Peyer's patch (tissue), 4 donors: ENCODE data around the gene ERC2. TPM values are rescaled to one million over a fixed set of nuclear protein-coding genes. Genes with fewer than 3 reads are reported as not detected.

Experiments
- DNase-seq, 3 donors: peaks; one replicate each; pipeline ENCODE4 v3.0.0-alpha.2; 2017 to 2019
- H3K27ac ChIP-seq, 4 donors: fragments of 200-600 bp; sonication (generic); one replicate each; pipeline ENCODE4 v1.5.1; 2016 to 2019
- H3K27me3 ChIP-seq, 2 donors: fragments of 200-600 bp; sonication (generic); one replicate each; pipeline ENCODE4 v1.5.1; 2019
- H3K36me3 ChIP-seq, 3 donors: fragments of 200-600 bp; sonication (generic); one replicate each; pipeline ENCODE4 v1.5.1; 2016 to 2019
- H3K4me1 ChIP-seq, 4 donors: fragments of 200-600 bp; sonication (generic); one replicate each; pipeline ENCODE4 v1.5.1; 2016 to 2019
- H3K4me3 ChIP-seq, 4 donors: fragments of 200-600 bp; sonication (generic); 1 replicate in 3 of 4; 2 replicates in 1 of 4; pipeline ENCODE4 v1.5.1; 2016 to 2019; ENCODE audit warnings: mild to moderate bottlenecking in 1 of 4
- H3K9me3 ChIP-seq, 4 donors: fragments of 200-600 bp; sonication (generic); one replicate each; pipeline ENCODE4 v1.5.1; 2016 to 2019; ENCODE audit warnings: mild to moderate bottlenecking in 1 of 4
- POLR2A ChIP-seq, 2 donors: fragments of 450-650 bp; IDR thresholded peaks; one replicate each; pipeline ENCODE4 v1.5.1; 2017; ENCODE audit warnings: antibody characterized with exemption in 2 of 2, mild to moderate bottlenecking in 2 of 2, moderate library complexity in 2 of 2
- total RNA-seq, 4 donors: library from RNA; depleted of rRNA; stranded (reverse); fragments of >200 nt; gene quantifications; one replicate each; pipeline ENCODE4 v1.1.0, GENCODE V29; 2016
- TF ChIP-seq, protein P1 (sequence below), 6 experiments: fragments of 450-650 bp in 4 of 6; fragments of 200-600 bp in 2 of 6; sonication (generic) in 1 of 6; IDR thresholded peaks; one replicate each; pipeline ENCODE4 v1.5.1; 2017 to 2019; ENCODE audit warnings: antibody characterized with exemption in 6 of 6, mild to moderate bottlenecking in 3 of 6, moderate library complexity in 1 of 6

ERC2 gene
- total RNA-seq, 4 donors from 2014 or later = 0.18 to 0.83 TPM; not detected in 2

GRCh38 chr3:55984626-55985025, 483.6 kb downstream of the ERC2 start:
- H3K9me3 ChIP-seq = no peaks in the 10 kb centered on the region
- no peak for DNase-seq

DNA sequence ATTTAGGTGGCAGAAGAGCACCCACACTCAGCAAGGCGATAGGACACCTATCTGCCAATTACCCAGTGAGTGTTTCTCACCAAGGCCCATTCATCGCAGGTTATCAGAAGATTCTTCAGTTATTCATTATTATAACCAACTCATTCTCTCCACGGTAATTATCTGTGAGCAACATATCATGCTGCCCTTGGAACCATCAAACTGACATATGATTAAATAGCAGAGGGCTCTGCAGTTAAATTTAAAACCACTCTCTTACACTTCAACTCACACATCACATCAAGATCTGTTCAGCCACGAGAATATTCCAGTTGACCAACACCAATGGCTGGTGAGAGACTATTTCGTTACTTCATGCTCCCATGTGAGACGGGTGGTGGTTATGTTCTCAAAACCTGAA, 489.3 kb downstream of the ERC2 start:
- Histone ChIP-seq H3K36me3 (no peaks in the 10 kb centered on the region), H3K27me3 (no peaks in the 10 kb centered on the region), H3K27ac (no peak overlapping the region), H3K9me3 (no peaks in the 10 kb centered on the region), H3K4me3 (no peak overlapping the region), H3K4me1 (no peaks in the 10 kb centered on the region)
- no peak for TF ChIP-seq POLR2A (IDR thresholded peaks at IDR 0.05)
- TF ChIP-seq, protein P1, sequence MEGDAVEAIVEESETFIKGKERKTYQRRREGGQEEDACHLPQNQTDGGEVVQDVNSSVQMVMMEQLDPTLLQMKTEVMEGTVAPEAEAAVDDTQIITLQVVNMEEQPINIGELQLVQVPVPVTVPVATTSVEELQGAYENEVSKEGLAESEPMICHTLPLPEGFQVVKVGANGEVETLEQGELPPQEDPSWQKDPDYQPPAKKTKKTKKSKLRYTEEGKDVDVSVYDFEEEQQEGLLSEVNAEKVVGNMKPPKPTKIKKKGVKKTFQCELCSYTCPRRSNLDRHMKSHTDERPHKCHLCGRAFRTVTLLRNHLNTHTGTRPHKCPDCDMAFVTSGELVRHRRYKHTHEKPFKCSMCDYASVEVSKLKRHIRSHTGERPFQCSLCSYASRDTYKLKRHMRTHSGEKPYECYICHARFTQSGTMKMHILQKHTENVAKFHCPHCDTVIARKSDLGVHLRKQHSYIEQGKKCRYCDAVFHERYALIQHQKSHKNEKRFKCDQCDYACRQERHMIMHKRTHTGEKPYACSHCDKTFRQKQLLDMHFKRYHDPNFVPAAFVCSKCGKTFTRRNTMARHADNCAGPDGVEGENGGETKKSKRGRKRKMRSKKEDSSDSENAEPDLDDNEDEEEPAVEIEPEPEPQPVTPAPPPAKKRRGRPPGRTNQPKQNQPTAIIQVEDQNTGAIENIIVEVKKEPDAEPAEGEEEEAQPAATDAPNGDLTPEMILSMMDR (IDR thresholded peaks at IDR 0.05) = no peak
- DNase-seq = no peak

More at GRCh38 chr3:55984626-55985025, 483.6 kb downstream of the ERC2 start:
- H3K27ac ChIP-seq = no peak overlapping the region
- no peaks in the 10 kb centered on the region for H3K36me3 ChIP-seq
- no peaks in the 10 kb centered on the region for H3K4me1 ChIP-seq
- H3K4me3 ChIP-seq = no peak overlapping the region
- H3K27me3 ChIP-seq = no peaks in the 10 kb centered on the region
- TF ChIP-seq POLR2A (IDR thresholded peaks at IDR 0.05) = no peak
- TF ChIP-seq, protein P1 (IDR thresholded peaks at IDR 0.05) = no peak

DNA sequence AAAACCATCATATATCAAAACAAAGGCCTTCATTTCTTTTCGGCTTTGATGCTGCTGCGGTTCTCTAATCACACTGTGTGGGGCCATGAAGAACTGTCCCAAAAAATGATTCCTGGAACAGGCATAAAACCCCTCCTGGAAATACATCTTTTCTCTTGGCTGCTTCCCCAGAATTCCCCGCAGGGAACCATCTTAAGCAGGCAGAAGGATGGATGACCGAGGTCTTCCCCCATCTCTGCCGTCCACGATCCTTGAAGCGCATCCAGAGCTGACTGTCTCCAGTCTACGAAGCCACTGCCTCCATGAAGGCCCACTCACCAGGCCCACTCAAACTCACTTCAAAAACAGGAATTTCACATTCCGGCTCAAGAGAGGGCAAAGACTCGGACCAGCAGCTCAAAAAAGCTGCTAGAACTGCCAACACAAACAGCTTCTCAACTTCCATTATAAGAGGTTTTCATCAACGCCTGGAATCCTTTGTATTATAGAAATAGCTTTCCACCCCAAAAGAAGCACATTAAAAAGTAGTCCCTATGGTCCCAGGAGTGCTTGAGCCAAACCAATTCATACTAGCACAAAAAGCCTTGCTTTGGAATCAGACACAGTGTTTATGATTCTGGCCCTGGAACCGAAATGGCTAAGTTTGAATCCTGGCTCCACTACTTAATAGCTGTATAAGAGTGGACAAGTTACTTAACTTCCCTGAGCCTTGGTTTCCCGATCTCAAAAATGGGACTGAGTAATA, 493.7 kb downstream of the ERC2 start:
- no peak for DNase-seq
- no peaks in the 10 kb centered on the region for H3K4me1 ChIP-seq
- no peaks in the 10 kb centered on the region for H3K36me3 ChIP-seq
- no peak overlapping the region for H3K27ac ChIP-seq
- no peaks in the 10 kb centered on the region for H3K9me3 ChIP-seq
- no peak overlapping the region for H3K4me3 ChIP-seq
- no peaks in the 10 kb centered on the region for H3K27me3 ChIP-seq
- TF ChIP-seq, protein P1 (IDR thresholded peaks at IDR 0.05) = no peak
- TF ChIP-seq POLR2A (IDR thresholded peaks at IDR 0.05) = no peak

- H3K27ac ChIP-seq = no peak overlapping the region
- TF ChIP-seq, protein P1 (IDR thresholded peaks at IDR 0.05) = no peak
- no peak for TF ChIP-seq POLR2A (IDR thresholded peaks at IDR 0.05)
- no peaks in the 10 kb centered on the region for H3K4me1 ChIP-seq
- no peaks in the 10 kb centered on the region for H3K9me3 ChIP-seq
- no peak for DNase-seq
- no peaks in the 10 kb centered on the region for H3K27me3 ChIP-seq
- no peak overlapping the region for H3K4me3 ChIP-seq
- H3K36me3 ChIP-seq = no peaks in the 10 kb centered on the region
Measured at GRCh38 chr3:55969634-55970033, 498.6 kb downstream of the ERC2 start.

- Histone ChIP-seq H3K36me3 (no peaks in the 10 kb centered on the region), H3K4me1 (no peaks in the 10 kb centered on the region), H3K27me3 (no peaks in the 10 kb centered on the region), H3K27ac (no peak overlapping the region), H3K9me3 (no peaks in the 10 kb centered on the region), H3K4me3 (no peak overlapping the region)
- TF ChIP-seq, protein P1 (IDR thresholded peaks at IDR 0.05) = no peak
- no peak for TF ChIP-seq POLR2A (IDR thresholded peaks at IDR 0.05)
- DNase-seq = no peak
Measured at GRCh38 chr3:55968331-55968730, 499.9 kb downstream of the ERC2 start.
